Neural cell (in vitro differentiated cells): ENCODE measurements around the gene FGD3. TPM values are rescaled to one million over a fixed set of nuclear protein-coding genes. Genes with fewer than 3 reads are reported as not detected.

Source experiments
- H2AFZ ChIP-seq: fragments of 200-600, 300-800 bp; sonication (generic), shearing (Covaris generic); 2 replicates; pipeline ENCODE4 v1.6.0; 2014; ENCODE audit warnings: low read depth, mild to moderate bottlenecking, antibody characterized with exemption, low read length, moderate library complexity
- H3F3A ChIP-seq: fragments of 200-600 bp; shearing (Covaris generic); 2 replicates; pipeline ENCODE4 v1.6.1; 2016; ENCODE audit warnings: mild to moderate bottlenecking, moderate library complexity, mixed read lengths, antibody characterized with exemption, low read length; ENCODE audit not compliant: insufficient read depth, poor library complexity, severe bottlenecking
- H3K27ac ChIP-seq: fragments of 200-600, 300-800 bp; sonication (generic), shearing (Covaris generic); 2 replicates; pipeline ENCODE4 v1.5.1; 2014; ENCODE audit warnings: mild to moderate bottlenecking, low read length, moderate library complexity
- H3K27me3 ChIP-seq: fragments of 300-800, 200-600 bp; sonication (generic), shearing (Covaris generic); 2 replicates; pipeline ENCODE4 v1.6.0; 2014; ENCODE audit warnings: mild to moderate bottlenecking, low read depth, low read length, moderate library complexity; ENCODE audit not compliant: insufficient read depth
- H3K36me3 ChIP-seq: fragments of 300-800, 200-600 bp; sonication (generic), shearing (Covaris generic); 2 replicates; pipeline ENCODE4 v1.5.1; 2014; ENCODE audit warnings: mild to moderate bottlenecking, antibody characterized with exemption, low read length, moderate library complexity; ENCODE audit not compliant: insufficient read depth
- H3K4me2 ChIP-seq: fragments of 300-800, 200-600 bp; sonication (generic), shearing (Covaris generic); 2 replicates; pipeline ENCODE4 v1.6.0; 2014; ENCODE audit warnings: mild to moderate bottlenecking, low read length
- H3K4me3 ChIP-seq: fragments of 300-800, 200-600 bp; sonication (generic), shearing (Covaris generic); 2 replicates; pipeline ENCODE4 v1.5.1; 2014; ENCODE audit warnings: mild to moderate bottlenecking, low read length, moderate library complexity
- H3K79me2 ChIP-seq: fragments of 200-600 bp; shearing (Covaris generic); replicated peaks from 2 replicates; pipeline ENCODE4 v1.6.0; 2014; ENCODE audit warnings: mild to moderate bottlenecking, low read length, moderate library complexity; ENCODE audit not compliant: insufficient read depth
- H3K9ac ChIP-seq: fragments of 300-800, 200-600 bp; sonication (generic), shearing (Covaris generic); 2 replicates; pipeline ENCODE4 v1.6.1; 2016; ENCODE audit warnings: mild to moderate bottlenecking, low read length, mixed read lengths
- H3K9me2 ChIP-seq: fragments of 200-600 bp; shearing (Covaris generic); 2 replicates; pipeline ENCODE4 v1.6.1; 2016; ENCODE audit warnings: mild to moderate bottlenecking, low read length, mixed read lengths; ENCODE audit not compliant: insufficient read depth
- H3K9me3 ChIP-seq: fragments of 200-600, 300-800 bp; sonication (generic), shearing (Covaris generic); 2 replicates; pipeline ENCODE4 v1.6.1; 2016; ENCODE audit warnings: mild to moderate bottlenecking, mixed run types, low read length, moderate library complexity, mixed read lengths
- H4K20me1 ChIP-seq: fragments of 200-600 bp; shearing (Covaris generic); 2 replicates; pipeline ENCODE4 v1.6.1; 2016; ENCODE audit warnings: mild to moderate bottlenecking, mixed run types; ENCODE audit not compliant: insufficient read depth
- CTCF ChIP-seq: fragments of 450-650 bp; IDR thresholded peaks from 2 replicates; pipeline ENCODE4 v1.5.1; 2014; ENCODE audit warnings: antibody characterized with exemption, mild to moderate bottlenecking, moderate library complexity; ENCODE audit not compliant: poor library complexity, severe bottlenecking
- EP300 ChIP-seq: fragments of 450-650 bp; conservative IDR thresholded peaks from 2 replicates; pipeline ENCODE4 v1.6.1; 2014; ENCODE audit warnings: antibody characterized with exemption, mild to moderate bottlenecking, moderate library complexity; ENCODE audit not compliant: poor library complexity, severe bottlenecking
- EZH2 ChIP-seq: fragments of 200-600, 300-800 bp; shearing (Covaris generic), sonication (generic); IDR thresholded peaks from 2 replicates; pipeline ENCODE4 v1.6.1; 2014; ENCODE audit warnings: antibody characterized with exemption, low read length, borderline replicate concordance, mild to moderate bottlenecking; ENCODE audit not compliant: insufficient read depth, poor library complexity, severe bottlenecking
- MXI1 ChIP-seq: fragments of 450-650 bp; conservative IDR thresholded peaks from 2 replicates; pipeline ENCODE4 v1.6.1; 2014; ENCODE audit warnings: antibody characterized with exemption, mild to moderate bottlenecking; ENCODE audit not compliant: poor library complexity, severe bottlenecking
- POLR2AphosphoS5 ChIP-seq: IDR thresholded peaks from 2 replicates; pipeline ENCODE4 v1.6.1; 2012
- RAD21 ChIP-seq: fragments of 450-650 bp; conservative IDR thresholded peaks from 2 replicates; pipeline ENCODE4 v1.6.1; 2014; ENCODE audit warnings: antibody characterized with exemption, mild to moderate bottlenecking, moderate library complexity
- REST ChIP-seq: IDR thresholded peaks from 2 replicates; pipeline ENCODE4 v1.6.1; 2012; ENCODE audit warnings: borderline replicate concordance
- SMC3 ChIP-seq: fragments of 450-650 bp; conservative IDR thresholded peaks from 2 replicates; pipeline ENCODE4 v1.6.1; 2014; ENCODE audit warnings: antibody characterized with exemption, mild to moderate bottlenecking, moderate library complexity; ENCODE audit not compliant: poor library complexity
- TAF1 ChIP-seq: IDR thresholded peaks from 2 replicates; pipeline ENCODE4 v1.6.1; 2012; ENCODE audit warnings: low read depth
- polyA plus RNA-seq: library from polyadenylated mRNA; depleted of rRNA; stranded (reverse); fragments of >200 nt; gene quantifications from 2 replicates; pipeline ENCODE4 v1.2.3, GENCODE V29; 2014

Gene FGD3
- polyA plus RNA-seq, 1 donor from 2014 or later: 8.3 TPM

GRCh38 chr9:93079371-93079770 is 132.0 kb downstream of the FGD3 start:
- Histone ChIP-seq H3K9me3 (no peaks in the 10 kb centered on the region), H3K79me2 (no peaks in the 10 kb centered on the region)

GRCh38 chr9:93080406-93080805 is 133.1 kb downstream of the FGD3 start:
- Histone ChIP-seq H3K27me3 (no peaks in the 10 kb centered on the region), H3F3A (no peaks in the 10 kb centered on the region), H3K4me2 (no peak overlapping the region), H3K79me2 (no peaks in the 10 kb centered on the region), H3K9me2 (no peaks in the 10 kb centered on the region), H3K4me3 (no peak overlapping the region), H3K27ac (no peak overlapping the region), H4K20me1 (no peaks in the 10 kb centered on the region), H3K36me3 (no peaks in the 10 kb centered on the region), H2AFZ (no peak overlapping the region), H3K9me3 (no peaks in the 10 kb centered on the region), H3K9ac (no peak overlapping the region)
- TF ChIP-seq EZH2 (no peak), POLR2AphosphoS5 (no peak), MXI1 (no peak), TAF1 (no peak), REST (no peak), CTCF (no peak), RAD21 (no peak)

More at GRCh38 chr9:93079371-93079770, 132.0 kb downstream of the FGD3 start:
- Histone ChIP-seq H2AFZ (no peak overlapping the region), H3K9me2 (no peaks in the 10 kb centered on the region), H3K4me2 (no peak overlapping the region), H3K36me3 (no peaks in the 10 kb centered on the region), H3F3A (no peaks in the 10 kb centered on the region), H3K4me3 (no peak overlapping the region), H4K20me1 (no peaks in the 10 kb centered on the region), H3K27ac (no peak overlapping the region), H3K9ac (no peak overlapping the region), H3K27me3 (no peaks in the 10 kb centered on the region)
- TF ChIP-seq SMC3: no peak
- TF ChIP-seq REST: no peak
- TF ChIP-seq MXI1: no peak
- no peak for TF ChIP-seq EP300
- no peak for TF ChIP-seq CTCF
- TF ChIP-seq RAD21: no peak
- no peak for TF ChIP-seq EZH2
- no peak for TF ChIP-seq POLR2AphosphoS5
- TF ChIP-seq TAF1: no peak
